ENCODE results near the gene ZNF789. TPM values are rescaled to one million over a fixed set of nuclear protein-coding genes. Genes with fewer than 3 reads are reported as not detected.
A peak's percentile ranks its signal among the peaks of the same experiment; 100 is the strongest.
"Not testable (repeated sequence)": the region's sequence is repeated elsewhere in the genome, so short reads cannot be mapped to it uniquely, and the experiment has no call there.

Gene ZNF789
- total RNA-seq (2014; rRNA removed; shearing (Covaris generic)): 12.2 and 20.1 TPM in 2 replicates

- H3K9me3 ChIP-seq (replicated peaks): no peaks in the 10 kb centered on the region
- peak within 1 kb of the TSS; percentile 86 for H3K4me3 ChIP-seq
- peak; percentile 98 for DNase-seq
- no peaks in the 10 kb centered on the region for H3K27me3 ChIP-seq
- no peaks in the 10 kb centered on the region for H3K4me1 ChIP-seq
- peaks cover 5% of the 10 kb centered on the region for H3K36me3 ChIP-seq
- peak within 1 kb of the TSS; percentile 65 for H3K27ac ChIP-seq
Measured at GRCh38 chr7:99472561-99473314, at the start of gene ZNF789. Gene ZNF789, plus strand, starts transcription at chr7:99472890. Its CDS starts 3,567 bp downstream, at chr7:99476457.

DNA sequence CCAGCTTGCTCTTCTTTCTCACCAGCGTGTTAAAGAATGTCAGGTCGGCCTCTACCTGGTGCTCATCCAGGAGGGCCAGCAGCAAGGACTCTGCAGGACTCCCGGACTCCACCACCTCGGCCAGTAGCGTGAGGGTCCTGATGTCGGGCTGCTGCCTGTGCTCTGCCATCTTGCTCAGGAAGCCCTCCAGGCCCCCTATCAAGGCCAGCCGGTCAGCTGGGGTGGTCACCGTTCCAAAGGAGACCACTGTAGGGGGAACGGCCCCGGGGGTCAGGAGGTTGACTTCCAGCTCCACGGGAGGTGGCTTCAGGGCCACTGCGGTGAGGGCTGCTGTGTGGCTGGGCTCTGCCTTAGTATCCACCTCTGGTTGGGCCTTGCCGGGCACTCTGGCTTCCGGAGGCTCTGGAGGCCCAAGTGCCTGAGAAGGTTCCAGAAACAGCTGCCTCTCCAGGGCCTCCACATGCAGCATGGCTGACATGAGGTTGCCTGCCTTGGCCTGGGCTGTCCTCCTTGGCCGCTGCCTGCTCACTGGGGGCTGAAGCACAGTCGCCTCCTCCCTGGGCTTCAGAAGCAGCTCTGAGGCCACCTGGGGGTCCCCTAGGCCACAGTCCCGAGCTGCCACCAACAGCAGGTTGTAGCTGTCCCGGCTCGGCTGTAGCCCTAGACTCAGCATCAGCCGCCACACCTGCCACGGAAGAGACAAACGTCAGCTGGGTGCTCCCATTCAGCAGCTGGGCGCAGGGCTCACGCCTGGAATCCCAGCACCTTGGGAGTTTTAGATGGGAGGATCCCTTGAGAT, 47.6 kb upstream of the ZNF789 start:
- no peak for DNase-seq
- Histone ChIP-seq H3K9me3 (replicated peaks) (no peaks in the 10 kb centered on the region), H3K36me3 (peaks cover 64% of the 10 kb centered on the region), H3K4me3 (no peak overlapping the region), H3K27ac (no peak overlapping the region), H3K27me3 (no peaks in the 10 kb centered on the region), H3K4me1 (no peaks in the 10 kb centered on the region)

GRCh38 chr7:99428972-99429566, 43.6 kb upstream of the ZNF789 start:
- DNase-seq: no peak
- H3K27me3 ChIP-seq: no peaks in the 10 kb centered on the region
- no peaks in the 10 kb centered on the region for H3K4me1 ChIP-seq
- H3K36me3 ChIP-seq: peaks cover 50% of the 10 kb centered on the region
- H3K27ac ChIP-seq: no peak overlapping the region
- H3K4me3 ChIP-seq: no peak overlapping the region
- H3K9me3 ChIP-seq (replicated peaks): no peaks in the 10 kb centered on the region

DNA sequence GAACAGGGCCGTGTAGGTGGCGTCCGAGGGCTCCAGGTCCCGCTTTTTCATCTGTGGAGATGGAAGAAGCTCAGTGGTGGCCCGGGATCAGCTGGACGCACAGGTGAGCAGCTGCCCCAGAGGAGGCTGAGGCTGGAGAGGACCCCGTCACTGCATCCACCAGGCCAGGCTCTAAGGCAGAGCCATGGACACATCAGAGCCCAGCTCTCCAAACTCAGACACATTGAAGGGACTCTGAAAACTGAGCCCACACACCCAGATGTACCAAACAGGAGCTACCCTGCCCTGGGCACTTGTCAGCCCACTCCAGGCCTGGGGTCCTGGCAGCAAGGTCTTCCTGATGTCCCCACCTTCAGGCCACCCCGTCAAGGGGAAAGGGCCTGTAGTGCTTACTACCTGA, 42.9 kb upstream of the ZNF789 start:
- DNase-seq: no peak
- no peaks in the 10 kb centered on the region for H3K27me3 ChIP-seq
- H3K36me3 ChIP-seq: peaks cover 44% of the 10 kb centered on the region
- H3K27ac ChIP-seq: no peak overlapping the region
- H3K4me3 ChIP-seq: no peak overlapping the region
- H3K9me3 ChIP-seq (replicated peaks): no peaks in the 10 kb centered on the region
- no peaks in the 10 kb centered on the region for H3K4me1 ChIP-seq

DNA sequence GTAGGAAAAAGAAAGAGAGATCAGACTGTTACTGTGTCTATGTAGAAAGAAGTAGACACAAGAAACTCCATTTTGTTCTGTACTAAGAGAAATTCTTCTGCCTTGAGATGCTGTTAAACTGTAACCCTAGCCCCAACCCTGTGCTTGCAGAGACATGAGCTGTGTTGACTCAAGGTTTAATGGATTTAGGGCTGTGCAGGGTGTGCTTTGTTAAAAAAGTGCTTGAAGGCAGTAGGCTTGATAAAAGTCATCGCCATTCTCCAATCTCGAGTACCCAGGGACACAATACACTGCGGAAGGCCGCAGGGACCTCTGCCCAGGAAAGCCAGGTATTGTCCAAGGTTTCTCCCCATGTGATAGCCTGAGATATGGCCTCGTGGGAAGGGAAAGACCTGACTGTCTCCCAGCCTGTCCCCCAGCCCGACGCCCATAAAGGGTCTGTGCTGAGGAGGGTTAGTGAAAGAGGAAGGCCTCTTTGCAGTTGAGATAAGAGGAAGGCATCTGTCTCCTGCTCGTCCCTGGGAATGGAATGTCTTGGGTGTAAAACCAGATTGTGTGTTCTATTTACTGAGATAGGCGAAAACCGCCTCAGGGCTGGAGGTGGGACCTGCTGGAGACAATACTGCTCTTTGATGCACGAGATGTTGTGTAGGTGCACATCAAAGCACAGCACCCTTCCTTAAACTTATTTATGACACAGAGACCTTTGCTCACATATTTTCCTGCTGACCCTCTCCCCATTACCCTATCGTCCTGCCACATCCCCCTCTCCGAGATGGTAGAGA, 40.7 kb upstream of the ZNF789 start:
- H3K36me3 ChIP-seq: peaks cover 43% of the 10 kb centered on the region
- H3K4me1 ChIP-seq; H3K4me3 ChIP-seq; DNase-seq; H3K27ac ChIP-seq; H3K9me3 ChIP-seq (replicated peaks); H3K27me3 ChIP-seq: not testable (repeated sequence)

- no peaks in the 10 kb centered on the region for H3K27me3 ChIP-seq
- H3K27ac ChIP-seq: no peak overlapping the region
- no peak overlapping the region for H3K4me3 ChIP-seq
- no peaks in the 10 kb centered on the region for H3K9me3 ChIP-seq (replicated peaks)
- peaks cover 40% of the 10 kb centered on the region for H3K36me3 ChIP-seq
- no peaks in the 10 kb centered on the region for H3K4me1 ChIP-seq
- no peak for DNase-seq
Measured at GRCh38 chr7:99433158-99433557, 39.5 kb upstream of the ZNF789 start.

DNA sequence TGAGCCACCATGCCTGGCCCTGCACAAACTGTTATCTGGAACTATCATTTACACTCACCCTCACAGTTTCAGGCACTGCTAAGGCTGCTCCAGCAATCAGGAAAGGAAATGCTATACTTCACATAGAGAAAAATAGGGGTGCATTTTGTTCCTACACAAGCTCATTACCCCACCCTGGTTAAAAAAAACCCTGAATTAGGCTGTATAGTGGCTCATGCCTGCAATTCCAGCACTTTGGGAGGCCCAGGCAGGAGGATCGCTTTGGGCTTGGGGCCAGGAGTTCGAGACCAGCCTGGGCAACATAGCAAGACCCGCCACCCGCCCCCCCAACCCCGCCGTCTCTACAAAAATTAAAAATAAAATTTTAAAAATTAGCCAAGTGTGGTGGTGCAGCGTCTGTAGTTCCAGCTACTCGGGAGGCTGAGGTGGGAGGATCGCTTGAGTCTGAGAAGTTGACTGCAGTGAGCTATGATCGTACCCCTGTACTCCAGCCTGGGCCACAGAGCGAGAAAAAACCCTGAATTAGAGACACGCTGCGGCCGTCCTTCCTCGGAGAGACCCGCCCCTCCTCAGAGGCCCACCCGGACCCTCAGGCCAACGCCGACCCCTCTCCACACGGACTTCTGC, 34.6 kb upstream of the ZNF789 start:
- H3K27ac ChIP-seq: peak overlapping the region; percentile 79
- no peaks in the 10 kb centered on the region for H3K9me3 ChIP-seq (replicated peaks)
- H3K36me3 ChIP-seq: peaks cover 22% of the 10 kb centered on the region
- peaks cover 6% of the 10 kb centered on the region for H3K4me1 ChIP-seq
- no peaks in the 10 kb centered on the region for H3K27me3 ChIP-seq
- peak overlapping the region; percentile 98 for H3K4me3 ChIP-seq
- DNase-seq: no peak

DNA sequence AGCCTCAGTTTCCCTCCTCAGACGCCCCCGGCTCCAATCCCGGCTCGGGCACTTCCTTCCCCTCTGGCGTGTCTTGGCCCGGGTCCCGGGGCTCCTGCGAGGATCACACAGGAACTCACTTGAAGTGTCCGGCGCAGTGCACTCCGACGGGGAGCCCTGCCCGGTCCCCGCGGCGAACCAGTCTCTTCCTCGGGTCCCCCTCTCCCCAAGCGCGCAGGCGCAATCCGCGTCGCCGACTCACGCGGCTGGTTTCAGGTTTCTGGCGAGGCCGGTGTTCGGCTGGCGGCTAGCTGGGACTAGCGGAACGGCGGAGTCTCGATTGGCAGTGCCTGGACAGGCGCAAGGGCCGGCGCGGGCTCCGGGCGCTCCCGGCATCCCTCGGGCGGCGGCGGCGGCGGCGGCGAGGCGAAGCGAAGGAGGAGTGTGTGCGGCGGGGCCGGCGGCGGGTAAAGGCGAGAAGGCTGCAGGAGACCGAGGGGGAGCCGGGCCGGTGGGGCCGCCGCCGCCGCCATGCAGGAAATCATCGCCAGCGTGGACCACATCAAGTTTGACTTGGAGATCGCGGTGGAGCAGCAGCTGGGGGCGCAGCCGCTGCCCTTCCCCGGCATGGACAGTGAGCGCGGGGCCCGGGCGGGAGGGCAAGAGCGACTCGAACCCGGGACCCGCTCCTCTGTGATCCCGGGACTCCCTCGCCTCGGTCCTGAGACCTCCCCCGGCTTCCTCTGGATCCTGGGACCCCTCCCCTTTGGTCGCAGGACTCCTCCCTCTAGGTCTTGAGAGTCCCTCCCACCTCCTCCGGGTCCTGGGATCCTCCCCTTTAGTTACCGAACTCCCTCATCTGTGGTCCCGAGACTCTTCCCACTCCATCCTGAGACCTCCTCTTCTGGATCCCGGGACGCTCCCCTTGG, 33.9 kb upstream of the ZNF789 start, which contains the start of the genes CPSF4 and PTCD1:
TSS of gene CPSF4 (plus strand) at position 371 of the 908 bp plus-strand sequence. CDS start at position 511, 140 bp downstream.
TSS of gene PTCD1 (minus strand) at position 226 of the 908 bp plus-strand sequence. CDS start 3,556 bp downstream, outside the sequence.
- no peaks in the 10 kb centered on the region for H3K9me3 ChIP-seq (replicated peaks)
- peak within 1 kb of the TSS; percentile 79 for H3K27ac ChIP-seq
- H3K27me3 ChIP-seq: no peaks in the 10 kb centered on the region
- H3K4me3 ChIP-seq: peak within 1 kb of the TSS; percentile 98
- peak; percentile 98 for DNase-seq
- H3K4me1 ChIP-seq: peaks cover 6% of the 10 kb centered on the region
- peaks cover 26% of the 10 kb centered on the region for H3K36me3 ChIP-seq

DNA sequence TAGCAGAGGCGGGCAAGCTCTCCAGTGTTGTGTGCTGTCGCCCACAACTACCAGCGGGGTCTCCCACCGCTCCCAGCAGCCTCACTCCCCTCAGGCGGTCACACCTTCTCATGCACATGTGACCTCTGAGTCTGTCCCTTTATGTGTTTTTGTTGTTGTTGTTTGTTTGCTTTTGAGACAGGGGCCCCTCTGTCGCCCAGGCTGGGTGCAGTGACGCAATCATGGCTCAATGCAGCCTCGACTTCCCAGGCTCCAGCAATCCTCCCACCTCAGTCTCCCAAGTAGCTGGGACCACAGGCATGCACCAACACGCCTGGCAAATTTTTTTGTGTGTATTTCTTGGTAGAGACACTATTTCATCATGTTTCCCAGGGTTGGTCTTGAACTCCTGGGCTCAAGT, 32.5 kb upstream of the ZNF789 start:
- peaks cover 6% of the 10 kb centered on the region for H3K4me1 ChIP-seq
- peak overlapping the region; percentile 98; the same call in 1 of the 2 replicates for H3K4me3 ChIP-seq
- H3K27me3 ChIP-seq: no peaks in the 10 kb centered on the region
- no peaks in the 10 kb centered on the region for H3K9me3 ChIP-seq (replicated peaks)
- DNase-seq: no peak
- H3K36me3 ChIP-seq: peaks cover 35% of the 10 kb centered on the region
- H3K27ac ChIP-seq: no peak overlapping the region

DNA sequence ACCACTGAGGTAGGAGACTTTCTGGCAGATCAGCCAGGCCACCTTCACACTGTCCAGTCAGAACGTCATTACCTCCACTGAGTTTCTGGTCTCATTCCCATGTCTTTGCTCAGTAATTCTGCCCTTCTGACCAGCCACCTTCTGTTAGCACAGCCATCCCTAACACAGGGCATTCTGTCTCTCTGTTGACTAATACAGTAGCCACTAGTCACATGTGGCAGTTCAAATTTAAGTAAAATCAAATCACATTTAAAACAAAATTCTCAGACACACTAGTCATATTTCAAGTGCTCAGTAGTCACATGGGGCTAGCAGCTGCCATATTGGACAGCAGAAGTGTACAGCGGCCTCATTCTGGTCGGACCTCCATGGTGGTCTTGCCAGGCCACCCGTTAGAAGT, 26.6 kb upstream of the ZNF789 start:
- H3K27ac ChIP-seq: no peak overlapping the region
- no peak overlapping the region for H3K4me3 ChIP-seq
- peaks cover 85% of the 10 kb centered on the region for H3K36me3 ChIP-seq
- H3K27me3 ChIP-seq: no peaks in the 10 kb centered on the region
- no peaks in the 10 kb centered on the region for H3K4me1 ChIP-seq
- no peak for DNase-seq
- H3K9me3 ChIP-seq (replicated peaks): no peaks in the 10 kb centered on the region

DNA sequence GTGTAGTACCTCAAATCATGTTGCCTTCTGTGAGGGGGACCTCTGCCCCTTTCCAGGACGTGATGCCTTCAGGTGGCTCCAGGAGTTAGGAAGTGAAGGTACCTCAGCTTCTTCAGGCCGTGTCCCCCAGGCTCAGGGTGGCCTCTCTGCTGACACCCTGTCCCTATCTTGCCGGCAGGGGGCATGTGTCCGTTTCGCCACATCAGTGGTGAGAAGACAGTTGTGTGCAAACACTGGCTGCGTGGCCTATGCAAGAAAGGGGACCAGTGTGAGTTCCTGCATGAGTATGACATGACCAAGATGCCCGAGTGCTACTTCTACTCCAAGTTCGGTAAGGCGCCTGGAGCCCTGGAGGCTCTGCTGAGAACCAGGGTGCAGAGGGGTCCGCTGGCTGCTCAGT, 24.7 kb upstream of the ZNF789 start:
- no peaks in the 10 kb centered on the region for H3K27me3 ChIP-seq
- peaks cover 84% of the 10 kb centered on the region for H3K36me3 ChIP-seq
- no peak overlapping the region for H3K27ac ChIP-seq
- H3K4me1 ChIP-seq: no peaks in the 10 kb centered on the region
- no peak overlapping the region for H3K4me3 ChIP-seq
- no peak for DNase-seq
- H3K9me3 ChIP-seq (replicated peaks): no peaks in the 10 kb centered on the region

GRCh38 chr7:99448855-99449254, 23.8 kb upstream of the ZNF789 start:
- H3K36me3 ChIP-seq: peaks cover 84% of the 10 kb centered on the region
- DNase-seq: no peak

DNA sequence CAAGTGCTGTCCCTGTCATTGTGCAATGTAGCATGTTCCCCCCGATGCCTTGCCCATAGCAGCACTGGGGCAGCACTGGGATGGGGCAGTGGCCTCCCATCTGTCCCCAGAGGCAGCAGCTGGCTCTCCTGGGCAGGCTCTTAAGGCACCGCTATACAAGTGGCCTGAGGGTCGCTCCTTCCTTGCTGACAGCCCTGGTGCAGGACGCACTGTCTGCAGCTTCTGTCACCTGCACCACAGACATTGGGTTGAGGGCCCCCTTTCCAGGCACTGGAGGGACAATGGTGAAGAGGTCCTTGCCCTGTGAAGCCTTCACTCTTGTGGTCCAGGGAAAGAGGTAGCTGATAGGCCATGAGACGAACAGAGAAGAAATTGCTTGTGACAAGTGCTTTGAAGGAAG, 23.4 kb upstream of the ZNF789 start:
- Histone ChIP-seq H3K27me3 (no peaks in the 10 kb centered on the region), H3K36me3 (peaks cover 84% of the 10 kb centered on the region)

More at GRCh38 chr7:99448855-99449254, 23.8 kb upstream of the ZNF789 start:
- no peaks in the 10 kb centered on the region for H3K27me3 ChIP-seq
- no peaks in the 10 kb centered on the region for H3K4me1 ChIP-seq
- no peaks in the 10 kb centered on the region for H3K9me3 ChIP-seq (replicated peaks)
- no peak overlapping the region for H3K4me3 ChIP-seq
- no peak overlapping the region for H3K27ac ChIP-seq

More for the DNA sequence above, 23.4 kb upstream of the ZNF789 start:
- Histone ChIP-seq H3K4me3 (no peak overlapping the region), H3K9me3 (replicated peaks) (no peaks in the 10 kb centered on the region), H3K27ac (no peak overlapping the region), H3K4me1 (no peaks in the 10 kb centered on the region)
- DNase-seq: no peak

Data from SJCRH30 (cell line).